SK-N-MC (cell line): Measurements from ENCODE around the gene KDSR.

ENCODE experiments used
- EZH2 ChIP-seq: fragments of 200-600 bp; sonication (generic); IDR thresholded peaks from one replicate; pipeline ENCODE4 v1.6.1; 2017; ENCODE audit warnings: antibody characterized with exemption
- FOXP2 ChIP-seq: optimal IDR thresholded peaks from 2 replicates; pipeline ENCODE3; 2011; ENCODE audit warnings: mild to moderate bottlenecking, moderate library complexity; ENCODE audit not compliant: insufficient read depth; ENCODE audit errors: extremely low read length, control extremely low read depth
- POLR2AphosphoS5 ChIP-seq: IDR thresholded peaks from 2 replicates; pipeline ENCODE4 v1.6.1; 2012; ENCODE audit warnings: mild to moderate bottlenecking, low read depth, low read length, borderline replicate concordance

DNA sequence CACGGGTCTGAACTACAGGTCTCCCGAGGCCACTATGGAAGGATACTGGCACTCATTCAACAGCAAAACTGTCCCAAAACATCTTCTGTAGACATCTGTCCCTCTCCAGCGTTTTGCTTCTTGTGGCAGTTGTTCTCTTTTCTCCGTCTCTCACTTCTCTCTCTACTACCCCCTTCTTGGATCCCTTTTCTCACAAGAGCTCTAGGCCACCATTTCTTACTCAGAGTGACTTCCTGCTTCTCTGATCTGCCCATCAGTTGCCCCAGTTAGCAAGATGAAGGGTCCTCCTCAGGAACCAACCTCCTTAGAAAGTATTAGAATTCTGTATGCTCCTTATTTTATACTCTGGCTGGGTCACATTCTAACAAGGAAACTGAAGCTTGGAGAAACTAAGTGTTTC lies 80.1 kb downstream of the KDSR start:
- no peak for TF ChIP-seq EZH2
- no peak for TF ChIP-seq POLR2AphosphoS5
- TF ChIP-seq FOXP2, result no peak
